ENCODE results near the gene DERL3.

Gene DERL3

GRCh38 chr22:23846081-23846469 lies 7.3 kb upstream of the DERL3 start:
- DNase-seq, result no peak

GRCh38 chr22:23845265-23846080 lies 6.7 kb upstream of the DERL3 start:
- DNase-seq, result no peak

- DNase-seq, result no peak
Observed at GRCh38 chr22:23844739-23845202, 6.0 kb upstream of the DERL3 start.

GRCh38 chr22:23842599-23842998 lies 3.8 kb upstream of the DERL3 start:
- no peak for DNase-seq

- DNase-seq, result no peak
Observed at GRCh38 chr22:23841736-23842445, 3.1 kb upstream of the DERL3 start.

GRCh38 chr22:23841292-23841691 lies 2.5 kb upstream of the DERL3 start:
- DNase-seq, result no peak

GRCh38 chr22:23840026-23840425 lies 1.2 kb upstream of the DERL3 start:
- DNase-seq, result no peak

GRCh38 chr22:23837911-23838680 lies 710 bp downstream of the DERL3 start:
- DNase-seq, result no peak

GRCh38 chr22:23837496-23837859 lies 1.3 kb downstream of the DERL3 start:
- DNase-seq, result no peak

- DNase-seq, result no peak
Observed at GRCh38 chr22:23836692-23837495, 1.9 kb downstream of the DERL3 start.

- DNase-seq, result no peak
Observed at GRCh38 chr22:23836281-23836680, 2.5 kb downstream of the DERL3 start.

- DNase-seq, result no peak
Observed at GRCh38 chr22:23835484-23836144, 3.2 kb downstream of the DERL3 start.

GRCh38 chr22:23834793-23835483 lies 3.9 kb downstream of the DERL3 start:
- DNase-seq, result peak in 1 of 2 experiments; percentile 24

- no peak for DNase-seq
Observed at GRCh38 chr22:23834406-23834792, 4.4 kb downstream of the DERL3 start.

GRCh38 chr22:23833911-23834317 lies 4.9 kb downstream of the DERL3 start:
- no peak for DNase-seq

GRCh38 chr22:23833017-23833751 lies 5.6 kb downstream of the DERL3 start:
- DNase-seq, result no peak

GRCh38 chr22:23832226-23833016 lies 6.4 kb downstream of the DERL3 start:
- DNase-seq, result no peak

GRCh38 chr22:23831781-23832180 lies 7.0 kb downstream of the DERL3 start:
- no peak for DNase-seq

GRCh38 chr22:23831261-23831660 lies 7.5 kb downstream of the DERL3 start:
- DNase-seq, result no peak

- DNase-seq, result no peak
Observed at GRCh38 chr22:23829845-23830372, 8.9 kb downstream of the DERL3 start.

Data from NCI-H446 (cell line).